Middle frontal gyrus (tissue), 1 donor: ENCODE measurements around the gene HSP90AB1.

Source experiments
- DNase-seq: peaks from one replicate; pipeline ENCODE4 v3.0.0-alpha.2; 2015; ENCODE audit warnings: low spot score; ENCODE audit errors: extremely low spot score

HSP90AB1 gene

GRCh38 chr6:44286285-44286565 lies 39.3 kb downstream of the HSP90AB1 start:
- DNase-seq: no peak

GRCh38 chr6:44286747-44287146 lies 39.8 kb downstream of the HSP90AB1 start:
- no peak for DNase-seq

- DNase-seq: no peak
Observed at GRCh38 chr6:44289726-44290260, 42.9 kb downstream of the HSP90AB1 start.

- DNase-seq: no peak
Observed at GRCh38 chr6:44291841-44292240, 44.9 kb downstream of the HSP90AB1 start.

- no peak for DNase-seq
Observed at GRCh38 chr6:44292661-44293365, 45.9 kb downstream of the HSP90AB1 start.

- no peak for DNase-seq
Observed at GRCh38 chr6:44294832-44295791, 48.2 kb downstream of the HSP90AB1 start.

- no peak for DNase-seq
Observed at GRCh38 chr6:44297063-44298038, 50.5 kb downstream of the HSP90AB1 start.

GRCh38 chr6:44298055-44298803 lies 51.3 kb downstream of the HSP90AB1 start:
- DNase-seq: no peak

- DNase-seq: no peak
Observed at GRCh38 chr6:44298864-44299263, 52.0 kb downstream of the HSP90AB1 start.

GRCh38 chr6:44300292-44300823 lies 53.5 kb downstream of the HSP90AB1 start:
- no peak for DNase-seq

GRCh38 chr6:44301106-44301505 lies 54.2 kb downstream of the HSP90AB1 start:
- DNase-seq: no peak

GRCh38 chr6:44301782-44302564 lies 55.1 kb downstream of the HSP90AB1 start:
- DNase-seq: no peak

- DNase-seq: no peak
Observed at GRCh38 chr6:44302856-44303255, 56.0 kb downstream of the HSP90AB1 start.
